Fibroblast of lung (primary cell): ENCODE data around the gene FNDC3B. TPM values are rescaled to one million over a fixed set of nuclear protein-coding genes. Genes with fewer than 3 reads are reported as not detected.
A peak's percentile ranks its signal among the peaks of the same experiment; 100 is the strongest.
"Not testable (repeated sequence)": the region's sequence is repeated elsewhere in the genome, so short reads cannot be mapped to it uniquely, and the experiment has no call there.

ENCODE experiments used
- DNase-seq, 2 donors: peaks; one replicate each; pipeline versions ENCODE4 v3.0.0 to v3.0.0-alpha.2; 2010; ENCODE audit warnings: low read depth in 2 of 2
- H2AFZ ChIP-seq: 2 replicates; pipeline ENCODE4 v1.5.1; 2012; ENCODE audit warnings: low read length, control low read depth, inconsistent platforms
- H3K27ac ChIP-seq: 2 replicates; pipeline ENCODE4 v1.5.1; 2011; ENCODE audit warnings: low read length, control low read depth; ENCODE audit not compliant: insufficient read depth
- H3K27me3 ChIP-seq: 2 replicates; pipeline ENCODE4 v1.5.1; 2011; ENCODE audit warnings: mild to moderate bottlenecking, low read length; ENCODE audit not compliant: control insufficient read depth, insufficient read depth
- H3K36me3 ChIP-seq: 2 replicates; pipeline ENCODE4 v1.5.1; 2011; ENCODE audit warnings: low read length; ENCODE audit not compliant: control insufficient read depth, insufficient read depth
- H3K4me1 ChIP-seq: 2 replicates; pipeline ENCODE4 v1.5.1; 2011; ENCODE audit warnings: low read length; ENCODE audit not compliant: control insufficient read depth, insufficient read depth; ENCODE audit errors: extremely low read depth
- H3K4me2 ChIP-seq: 2 replicates; pipeline ENCODE4 v1.5.1; 2011; ENCODE audit warnings: low read length, control low read depth; ENCODE audit not compliant: insufficient read depth; ENCODE audit errors: extremely low read depth
- H3K4me3 ChIP-seq, 4 experiments: fragments of 200-600 bp in 1 of 4; sonication (generic) in 1 of 4; replicated peaks in 1 of 4; 2 replicates each; pipeline ENCODE4 v1.5.1; 2011 to 2016; ENCODE audit warnings: low read length in 4 of 4, low read depth in 3 of 4, mild to moderate bottlenecking in 3 of 4, control low read depth in 2 of 4, inconsistent platforms in 1 of 4, mixed read lengths in 1 of 4; ENCODE audit not compliant: insufficient read depth in 1 of 4; ENCODE audit errors: control extremely low read depth in 1 of 4
- H3K79me2 ChIP-seq: 2 replicates; pipeline ENCODE4 v1.5.1; 2012; ENCODE audit warnings: mild to moderate bottlenecking, low read length, inconsistent platforms; ENCODE audit not compliant: control insufficient read depth, insufficient read depth
- H3K9ac ChIP-seq: 2 replicates; pipeline ENCODE4 v1.5.1; 2011; ENCODE audit warnings: mild to moderate bottlenecking, low read length, control low read depth; ENCODE audit not compliant: insufficient read depth
- H3K9me3 ChIP-seq: 2 replicates; pipeline ENCODE4 v1.5.1; 2012; ENCODE audit warnings: low read depth, low read length; ENCODE audit not compliant: control insufficient read depth, insufficient read depth
- H4K20me1 ChIP-seq: 2 replicates; pipeline ENCODE4 v1.5.1; 2011; ENCODE audit warnings: low read length; ENCODE audit not compliant: control insufficient read depth, insufficient read depth; ENCODE audit errors: extremely low read depth
- CTCF ChIP-seq, 2 donors: IDR thresholded peaks in 1 of 2; conservative IDR thresholded peaks in 1 of 2; 1 replicate in 1 of 2; 2 replicates in 1 of 2; pipeline ENCODE4 v1.5.1; 2011 to 2012; ENCODE audit warnings: low read length in 2 of 2, control low read depth in 1 of 2, inconsistent platforms in 1 of 2, low read depth in 1 of 2, mild to moderate bottlenecking in 1 of 2
- EZH2 ChIP-seq: IDR thresholded peaks from 2 replicates; pipeline ENCODE4 v1.5.1; 2012; ENCODE audit warnings: low read length, control low read depth, mild to moderate bottlenecking; ENCODE audit errors: missing control alignments
- polyA plus RNA-seq, 2 donors: library from polyadenylated mRNA; depleted of rRNA in 1 of 2; stranded (reverse) in 1 of 2; unstranded in 1 of 2; fragments of >200 nt; gene quantifications; 2 replicates each; pipeline ENCODE4 v1.2.1, GENCODE V29; 2011 to 2012; ENCODE audit warnings: missing spikeins in 1 of 2
- total RNA-seq: library from RNA; depleted of rRNA; stranded (reverse); fragments of >200 nt; gene quantifications from 2 replicates; pipeline ENCODE4 v1.2.1, GENCODE V29; 2014

Gene FNDC3B
- total and polyA plus RNA-seq, 2 donors (not counting 1 experiment from before 2014, with no cell fraction given): 26.1 to 76.8 TPM

- peaks cover 11% of the 10 kb centered on the region for H3K36me3 ChIP-seq
- DNase-seq: peak; percentile 54 to 81
Measured at GRCh38 chr3:172367205-172368105, 328.1 kb downstream of the FNDC3B start.

GRCh38 chr3:172368556-172368955, 329.2 kb downstream of the FNDC3B start:
- H3K4me3 ChIP-seq, H3K4me1 ChIP-seq, H3K27me3 ChIP-seq, H4K20me1 ChIP-seq, H3K9ac ChIP-seq, H2AFZ ChIP-seq, H3K79me2 ChIP-seq, H3K4me2 ChIP-seq, H3K9me3 ChIP-seq, H3K27ac ChIP-seq, H3K36me3 ChIP-seq: not testable (repeated sequence)
- DNase-seq: peak in 1 of 2 donors; percentile 63

More at GRCh38 chr3:172367205-172368105, 328.1 kb downstream of the FNDC3B start:
- H4K20me1 ChIP-seq: no peaks in the 10 kb centered on the region
- H3K27ac ChIP-seq: peak overlapping the region; percentile 12
- no peaks in the 10 kb centered on the region for H3K9me3 ChIP-seq
- H3K4me2 ChIP-seq: no peak overlapping the region
- no peak for TF ChIP-seq EZH2
- no peak for TF ChIP-seq CTCF (conservative IDR thresholded peaks at IDR 0.05 in 1 of 2, IDR thresholded peaks at IDR 0.05 in 1 of 2; ENCODE audit: low read depth in 1 of 2, low read length in 2 of 2)
- no peaks in the 10 kb centered on the region for H3K27me3 ChIP-seq
- H3K4me3 ChIP-seq: no peak overlapping the region
- H3K9ac ChIP-seq: no peak overlapping the region
- H3K4me1 ChIP-seq: no peaks in the 10 kb centered on the region
- no peaks in the 10 kb centered on the region for H3K79me2 ChIP-seq
- H2AFZ ChIP-seq: no peak overlapping the region

- Histone ChIP-seq H3K79me2 (no peaks in the 10 kb centered on the region), H3K4me2 (no peak overlapping the region), H3K4me1 (no peaks in the 10 kb centered on the region), H3K27me3 (no peaks in the 10 kb centered on the region), H3K9me3 (no peaks in the 10 kb centered on the region), H3K36me3 (peaks cover 7% of the 10 kb centered on the region), H3K27ac (no peak overlapping the region), H2AFZ (no peak overlapping the region), H3K4me3 (no peak overlapping the region), H4K20me1 (no peaks in the 10 kb centered on the region), H3K9ac (no peak overlapping the region)
- no peak for TF ChIP-seq CTCF (conservative IDR thresholded peaks at IDR 0.05 in 1 of 2, IDR thresholded peaks at IDR 0.05 in 1 of 2; ENCODE audit: low read depth in 1 of 2, low read length in 2 of 2)
- TF ChIP-seq EZH2: no peak
- DNase-seq: no peak
Measured at GRCh38 chr3:172369590-172370259, 330.3 kb downstream of the FNDC3B start.
